Measurements from ENCODE around the gene IGFBP4. TPM values are rescaled to one million over a fixed set of nuclear protein-coding genes. Genes with fewer than 3 reads are reported as not detected.

The IGFBP4 gene
- total and polyA plus RNA-seq, 2 of the 13 experiments (the other 11 are each of a cell fraction or from before 2014, with no cell fraction given) = 4.1 to 49.0 TPM

DNA sequence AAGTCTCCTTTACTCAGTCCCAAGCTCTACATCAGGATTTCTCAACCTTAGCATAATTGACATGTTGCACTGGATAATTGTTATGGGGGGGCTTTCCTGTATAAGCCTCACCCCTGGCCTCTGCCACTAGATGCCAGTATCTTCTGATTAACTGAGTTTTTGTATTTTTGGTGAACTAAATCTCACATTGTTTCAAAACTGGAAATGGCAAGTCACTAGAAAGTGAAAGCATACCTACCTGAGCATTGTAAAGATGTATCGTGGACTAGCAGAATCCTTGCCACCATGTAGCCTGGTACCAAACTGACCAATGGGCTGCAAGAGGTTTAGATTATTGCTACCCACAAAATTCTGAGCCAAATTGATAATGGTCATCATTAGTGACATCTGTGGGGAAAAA, 40.6 kb upstream of the IGFBP4 start:
- no peak overlapping the region for H3K27ac ChIP-seq (ENCODE audit: extremely low read length, insufficient read depth, low read length)
- H3K9ac ChIP-seq (ENCODE audit: insufficient read depth, low read depth, low read length) = no peak overlapping the region
- no peak overlapping the region for H2AFZ ChIP-seq (ENCODE audit: low read length)
- no peak for TF ChIP-seq ZBTB7B (CRISPR knock-in tag; IDR thresholded peaks at IDR 0.05)
- TF ChIP-seq AGO2 (optimal IDR thresholded peaks at IDR 0.05; ENCODE audit: low read depth, low read length) = peak; percentile 16
- TF ChIP-seq, protein P1, sequence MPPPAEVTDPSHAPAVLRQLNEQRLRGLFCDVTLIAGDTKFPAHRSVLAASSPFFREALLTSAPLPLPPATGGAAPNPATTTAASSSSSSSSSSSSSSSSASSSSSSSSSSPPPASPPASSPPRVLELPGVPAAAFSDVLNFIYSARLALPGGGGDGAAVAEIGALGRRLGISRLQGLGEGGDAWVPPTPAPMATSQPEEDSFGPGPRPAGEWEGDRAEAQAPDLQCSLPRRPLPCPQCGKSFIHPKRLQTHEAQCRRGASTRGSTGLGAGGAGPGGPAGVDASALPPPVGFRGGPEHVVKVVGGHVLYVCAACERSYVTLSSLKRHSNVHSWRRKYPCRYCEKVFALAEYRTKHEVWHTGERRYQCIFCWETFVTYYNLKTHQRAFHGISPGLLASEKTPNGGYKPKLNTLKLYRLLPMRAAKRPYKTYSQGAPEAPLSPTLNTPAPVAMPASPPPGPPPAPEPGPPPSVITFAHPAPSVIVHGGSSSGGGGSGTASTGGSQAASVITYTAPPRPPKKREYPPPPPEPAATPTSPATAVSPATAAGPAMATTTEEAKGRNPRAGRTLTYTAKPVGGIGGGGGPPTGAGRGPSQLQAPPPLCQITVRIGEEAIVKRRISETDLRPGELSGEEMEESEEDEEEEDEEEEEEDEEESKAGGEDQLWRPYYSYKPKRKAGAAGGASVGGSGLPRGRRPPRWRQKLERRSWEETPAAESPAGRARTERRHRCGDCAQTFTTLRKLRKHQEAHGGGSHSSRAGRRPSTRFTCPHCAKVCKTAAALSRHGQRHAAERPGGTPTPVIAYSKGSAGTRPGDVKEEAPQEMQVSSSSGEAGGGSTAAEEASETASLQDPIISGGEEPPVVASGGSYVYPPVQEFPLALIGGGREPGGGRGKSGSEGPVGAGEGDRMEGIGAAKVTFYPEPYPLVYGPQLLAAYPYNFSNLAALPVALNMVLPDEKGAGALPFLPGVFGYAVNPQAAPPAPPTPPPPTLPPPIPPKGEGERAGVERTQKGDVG (CRISPR knock-in tag; IDR thresholded peaks at IDR 0.05; ENCODE audit: borderline replicate concordance) = no peak
- TF ChIP-seq ZNF644 (CRISPR knock-in tag; IDR thresholded peaks at IDR 0.05; ENCODE audit: low read depth) = no peak
- TF ChIP-seq, protein P2, sequence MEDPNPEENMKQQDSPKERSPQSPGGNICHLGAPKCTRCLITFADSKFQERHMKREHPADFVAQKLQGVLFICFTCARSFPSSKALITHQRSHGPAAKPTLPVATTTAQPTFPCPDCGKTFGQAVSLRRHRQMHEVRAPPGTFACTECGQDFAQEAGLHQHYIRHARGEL (CRISPR knock-in tag; IDR thresholded peaks at IDR 0.05) = no peak
- peak; percentile 55 for TF ChIP-seq RBFOX2 (IDR thresholded peaks at IDR 0.05; ENCODE audit: low read depth, low read length)
- TF ChIP-seq ZNF530 (CRISPR knock-in tag; IDR thresholded peaks at IDR 0.05; ENCODE audit: low read depth) = no peak
- no peak for TF ChIP-seq ZNF709 (CRISPR knock-in tag; IDR thresholded peaks at IDR 0.05)
- peaks cover 22 to 93% of the 10 kb centered on the region in 2 experiments for H3K36me3 ChIP-seq (replicated peaks in 1 of 2; ENCODE audit: control insufficient read depth in 1 of 2, insufficient read depth in 2 of 2, low read length in 2 of 2)
- H3K9me3 ChIP-seq (ENCODE audit: low read length) = no peaks in the 10 kb centered on the region
- no peak overlapping the region for H3K4me3 ChIP-seq (replicated peaks in 1 of 3; ENCODE audit: insufficient read depth in 1 of 3, low read depth in 2 of 3, low read length in 3 of 3)
- ChIA-PET POLR2A (no interaction called here), CTCF (ENCODE audit: low intra/inter-chr PET ratio, low total read pairs) (no interaction called here)
- FAIRE-seq = no peak
- 100% methylated on average over 1 of the region's 1 CpG for WGBS (ENCODE audit: low lambda C conversion rate)
- H3K4me2 ChIP-seq (ENCODE audit: low read depth, low read length) = no peak overlapping the region
- no peaks in the 10 kb centered on the region for H3K4me1 ChIP-seq (ENCODE audit: insufficient read depth, low read length)
- no peaks in the 10 kb centered on the region for H3K27me3 ChIP-seq (ENCODE audit: control insufficient read depth in 1 of 2, insufficient read depth in 2 of 2, low read length in 2 of 2)
- BruUV-seq (replicated peaks) = no TSS peak
- H4K20me1 ChIP-seq (ENCODE audit: insufficient read depth, low read length) = no peaks in the 10 kb centered on the region; the same call in 1 of the 2 replicates
- in situ Hi-C loops (cut with HindIII; ENCODE audit: extremely low pct_ligation_motif_present, low pct_unique_long_range_greater_than_20kb) (no loop called here), intact Hi-C loops (cut with micrococcal nuclease; ENCODE audit: unreplicated experiment) (no loop called here)
- no peak for ATAC-seq
- peaks cover 3% of the 10 kb centered on the region for H3K79me2 ChIP-seq (ENCODE audit: insufficient read depth, low read length)
- no peak for DNase-seq (ENCODE audit: low spot score)

Data from HepG2 (cell line).